GM23338 (cell line): ENCODE measurements around the gene PNRC2. TPM values are rescaled to one million over a fixed set of nuclear protein-coding genes. Genes with fewer than 3 reads are reported as not detected.

Source experiments
- ATAC-seq: fragments of 200-7000 bp; cut with Tn5 transposase; 3 replicates; pipeline ENCODE4 v1.9.1; 2020
- DNase-seq: peaks from one replicate; pipeline ENCODE4 v3.0.0-alpha.2; 2015; ENCODE audit warnings: low spot score
- H2AFZ ChIP-seq: fragments of 200-600 bp; sonication (generic); 2 replicates; pipeline ENCODE4 v1.8.0; 2016; ENCODE audit warnings: antibody characterized with exemption, mild to moderate bottlenecking, moderate library complexity
- H3F3A ChIP-seq: fragments of 200-600 bp; sonication (generic); replicated peaks from 2 replicates; pipeline ENCODE4 v1.8.0; 2017; ENCODE audit warnings: antibody characterized with exemption, mixed run types, low read depth
- H3K27ac ChIP-seq: fragments of 200-600 bp; sonication (generic); 2 replicates; pipeline ENCODE4 v1.6.1; 2016; ENCODE audit warnings: low read depth
- H3K27me3 ChIP-seq: fragments of 200-600 bp; sonication (generic); 2 replicates; pipeline ENCODE4 v1.8.0; 2016; ENCODE audit warnings: mild to moderate bottlenecking, mixed run types, moderate library complexity; ENCODE audit not compliant: insufficient read depth
- H3K36me3 ChIP-seq: fragments of 200-600 bp; sonication (generic); 2 replicates; pipeline ENCODE4 v1.8.0; 2016; ENCODE audit warnings: mild to moderate bottlenecking; ENCODE audit not compliant: insufficient read depth
- H3K4me1 ChIP-seq: fragments of 200-600 bp; sonication (generic); 2 replicates; pipeline ENCODE4 v1.8.0; 2016; ENCODE audit warnings: mild to moderate bottlenecking, moderate library complexity; ENCODE audit not compliant: insufficient read depth
- H3K4me2 ChIP-seq: fragments of 200-600 bp; sonication (generic); 2 replicates; pipeline ENCODE4 v1.7.1; 2017; ENCODE audit warnings: mixed run types
- H3K4me3 ChIP-seq: fragments of 200-600 bp; sonication (generic); 2 replicates; pipeline ENCODE4 v1.6.1; 2016; ENCODE audit warnings: mixed run types
- H3K79me2 ChIP-seq: fragments of 200-600 bp; sonication (generic); replicated peaks from 2 replicates; pipeline ENCODE4 v1.8.0; 2017; ENCODE audit warnings: mild to moderate bottlenecking; ENCODE audit not compliant: insufficient read depth
- H3K9me2 ChIP-seq: fragments of 200-600 bp; sonication (generic); 2 replicates; pipeline ENCODE4 v1.8.0; 2017; ENCODE audit not compliant: insufficient read depth
- H4K20me1 ChIP-seq: fragments of 200-600 bp; sonication (generic); replicated peaks from 2 replicates; pipeline ENCODE4 v1.8.0; 2017; ENCODE audit warnings: mild to moderate bottlenecking; ENCODE audit not compliant: insufficient read depth
- H3K27ac Mint-ChIP-seq: 2 replicates; pipeline ENCODE4 v1.8.0; 2020; ENCODE audit warnings: inconsistent platforms, mild to moderate bottlenecking, moderate library complexity, mixed read lengths
- H3K27me3 Mint-ChIP-seq: 3 replicates; pipeline ENCODE4 v1.8.0; 2022; ENCODE audit warnings: low read depth, mild to moderate bottlenecking, moderate library complexity, mixed read lengths, inconsistent platforms; ENCODE audit not compliant: insufficient read depth, poor library complexity
- H3K36me3 Mint-ChIP-seq: 3 replicates; pipeline ENCODE4 v1.8.0; 2021; ENCODE audit warnings: low read depth, mild to moderate bottlenecking, inconsistent platforms, moderate library complexity, mixed read lengths
- H3K4me1 Mint-ChIP-seq: 3 replicates; pipeline ENCODE4 v1.8.0; 2020; ENCODE audit warnings: mild to moderate bottlenecking, inconsistent platforms, mixed read lengths
- H3K4me3 Mint-ChIP-seq: 3 replicates; pipeline ENCODE4 v1.8.0; 2021; ENCODE audit warnings: moderate library complexity, mild to moderate bottlenecking, inconsistent platforms, mixed read lengths
- H3K9me3 Mint-ChIP-seq: 3 replicates; pipeline ENCODE4 v1.8.0; 2020; ENCODE audit warnings: moderate library complexity, mild to moderate bottlenecking, inconsistent platforms, mixed read lengths
- CTCF ChIP-seq, 2 experiments: fragments of 200-600 bp in 1 of 2; sonication (generic) in 1 of 2; conservative IDR thresholded peaks; 2 replicates each; pipeline versions ENCODE4 v1.5.1 to v1.6.1; 2016 to 2017; ENCODE audit warnings: antibody characterized with exemption in 2 of 2, low read depth in 2 of 2, mild to moderate bottlenecking in 2 of 2, moderate library complexity in 1 of 2
- EZH2 ChIP-seq: fragments of 200-600 bp; sonication (generic); IDR thresholded peaks from one replicate; pipeline ENCODE4 v1.8.0; 2017; ENCODE audit warnings: antibody characterized with exemption, mild to moderate bottlenecking, low read depth; ENCODE audit not compliant: unreplicated experiment
- JUNB ChIP-seq: IDR thresholded peaks from one replicate; pipeline ENCODE4 v1.6.1; 2016; ENCODE audit warnings: antibody characterized with exemption; ENCODE audit not compliant: unreplicated experiment
- NANOG ChIP-seq: IDR thresholded peaks from 2 replicates; pipeline ENCODE4 v1.6.1; 2016; ENCODE audit warnings: antibody characterized with exemption, borderline replicate concordance
- REST ChIP-seq: IDR thresholded peaks from one replicate; pipeline ENCODE4 v1.6.1; 2018; ENCODE audit warnings: antibody characterized with exemption; ENCODE audit not compliant: unreplicated experiment
- ZNF114 ChIP-seq: fragments of 250-450 bp; sonication (Bioruptor Pico); IDR thresholded peaks from 2 replicates; pipeline ENCODE4 v1.5.0; 2020; ENCODE audit warnings: mild to moderate bottlenecking, moderate library complexity
- ZNF331 ChIP-seq: fragments of 250-450 bp; sonication (Bioruptor Pico); IDR thresholded peaks from 2 replicates; pipeline ENCODE4 v1.5.0; 2020; ENCODE audit warnings: low read depth, mild to moderate bottlenecking, moderate library complexity
- ZNF462 ChIP-seq: fragments of 250-450 bp; sonication (Bioruptor Pico); IDR thresholded peaks from 2 replicates; pipeline ENCODE4 v1.5.0; 2020; ENCODE audit warnings: mild to moderate bottlenecking, moderate library complexity
- polyA plus RNA-seq: library from polyadenylated mRNA; unstranded; fragments of >200 nt; fragmentation: Nextera tagmentation; extraction: Ambion mirVana; gene quantifications from 2 replicates; pipeline ENCODE4 v1.2.1, GENCODE V29; 2016
- total RNA-seq: library from RNA; depleted of rRNA; stranded (reverse); fragments of >200 nt; shearing (Covaris generic); gene quantifications from 2 replicates; pipeline ENCODE4 v1.2.3, GENCODE V29; 2014

Gene PNRC2
- total and polyA plus RNA-seq, 2 experiments from 2014 or later: 157 to 237 TPM

- H3K4me1 Mint-ChIP-seq: peaks cover 21% of the 10 kb centered on the region
- no peaks in the 10 kb centered on the region for H4K20me1 ChIP-seq
- H3K4me2 ChIP-seq: peak overlapping the region; percentile 39
- peak overlapping the region; percentile 79 for H3K27ac Mint-ChIP-seq
- peak; percentile 59 for DNase-seq
- no peaks in the 10 kb centered on the region; the same call in 1 of the 2 replicates for H3F3A ChIP-seq
- H3K4me3 Mint-ChIP-seq: peak overlapping the region; percentile 23
- H3K9me2 ChIP-seq: no peaks in the 10 kb centered on the region; the same call in 1 of the 2 replicates
- H2AFZ ChIP-seq: peak overlapping the region; percentile 85
- peak overlapping the region; percentile 88 for H3K27ac ChIP-seq
- no peaks in the 10 kb centered on the region for H3K27me3 ChIP-seq
- H3K9me3 Mint-ChIP-seq: no peaks in the 10 kb centered on the region
- H3K36me3 ChIP-seq: no peaks in the 10 kb centered on the region
- TF ChIP-seq ZNF114 (CRISPR knock-in tag) (no peak), ZNF462 (CRISPR knock-in tag) (peak; percentile 96)
- ATAC-seq: peak; percentile 91
- no peaks in the 10 kb centered on the region for H3K27me3 Mint-ChIP-seq
- H3K79me2 ChIP-seq: no peaks in the 10 kb centered on the region
- peak overlapping the region; percentile 18 for H3K4me3 ChIP-seq
- peaks cover 18% of the 10 kb centered on the region for H3K4me1 ChIP-seq
- H3K36me3 Mint-ChIP-seq: no peaks in the 10 kb centered on the region
These were observed 43.8 kb downstream of the PNRC2 start for GRCh38 chr1:24003331-24003972.

GRCh38 chr1:24004132-24004531, 44.5 kb downstream of the PNRC2 start:
- Histone ChIP-seq H3K79me2 (no peaks in the 10 kb centered on the region), H4K20me1 (no peaks in the 10 kb centered on the region), H3F3A (no peaks in the 10 kb centered on the region; the same call in 1 of the 2 replicates), H3K36me3 (no peaks in the 10 kb centered on the region), H3K9me2 (no peaks in the 10 kb centered on the region; the same call in 1 of the 2 replicates), H3K4me1 (peaks cover 18% of the 10 kb centered on the region), H3K4me2 (peak overlapping the region; percentile 39), H3K27ac (peak overlapping the region; percentile 88; the same call in 1 of the 2 replicates), H3K27me3 (no peaks in the 10 kb centered on the region), H2AFZ (peak overlapping the region; percentile 85), H3K4me3 (0 out of 2 replicates have a peak overlapping the region, but pooled peaks have one; percentile 18)
- Mint-ChIP-seq H3K27ac (peak overlapping the region; percentile 79; the same call in 1 of the 2 replicates), H3K4me1 (peaks cover 16% of the 10 kb centered on the region), H3K9me3 (no peaks in the 10 kb centered on the region), H3K36me3 (no peaks in the 10 kb centered on the region), H3K4me3 (peak overlapping the region; percentile 23; the same call in 2 of the 3 replicates), H3K27me3 (no peaks in the 10 kb centered on the region)
- TF ChIP-seq CTCF (conservative IDR thresholded peaks at IDR 0.05; ENCODE audit: low read depth in 2 of 2) (no peak), NANOG (no peak), EZH2 (no peak), ZNF331 (CRISPR knock-in tag) (no peak), REST (no peak), JUNB (no peak)
- ATAC-seq: no peak
- DNase-seq: no peak
